Mesothelial cell of epicardium (in vitro differentiated cells): ENCODE results near the gene PRPSAP1. TPM values are rescaled to one million over a fixed set of nuclear protein-coding genes. Genes with fewer than 3 reads are reported as not detected.

Experiments
- DNase-seq, 2 experiments: peaks; one replicate each; pipeline ENCODE4 v3.0.0; 2021; ENCODE audit warnings: low spot score in 2 of 2; ENCODE audit not compliant: unreplicated experiment in 2 of 2
- H3K27ac Mint-ChIP-seq: 2 replicates; pipeline ENCODE4 v1.8.0; 2021; ENCODE audit warnings: mixed read lengths
- H3K27me3 Mint-ChIP-seq: 2 replicates; pipeline ENCODE4 v1.8.0; 2021; ENCODE audit warnings: low read depth, mixed read lengths
- H3K36me3 Mint-ChIP-seq: 2 replicates; pipeline ENCODE4 v1.8.0; 2021; ENCODE audit warnings: mixed read lengths
- H3K4me1 Mint-ChIP-seq: 2 replicates; pipeline ENCODE4 v1.8.0; 2021; ENCODE audit warnings: mixed read lengths
- H3K4me3 Mint-ChIP-seq: 2 replicates; pipeline ENCODE4 v1.8.0; 2021; ENCODE audit warnings: mild to moderate bottlenecking, moderate library complexity, mixed read lengths
- H3K9me3 Mint-ChIP-seq: 2 replicates; pipeline ENCODE4 v1.8.0; 2021; ENCODE audit warnings: mixed read lengths
- total RNA-seq: library from RNA; stranded (reverse); gene quantifications from 3 replicates; pipeline ENCODE4 v1.2.1, GENCODE V29; 2021
- TF ChIP-seq, protein P1 (sequence below): fragments of 200-600 bp; sonication (generic); IDR thresholded peaks from one replicate; pipeline ENCODE4 v1.5.0; 2021; ENCODE audit warnings: antibody characterized with exemption; ENCODE audit not compliant: unreplicated experiment

The PRPSAP1 gene
- total RNA-seq, 1 donor from 2014 or later: 51.3 TPM

DNA sequence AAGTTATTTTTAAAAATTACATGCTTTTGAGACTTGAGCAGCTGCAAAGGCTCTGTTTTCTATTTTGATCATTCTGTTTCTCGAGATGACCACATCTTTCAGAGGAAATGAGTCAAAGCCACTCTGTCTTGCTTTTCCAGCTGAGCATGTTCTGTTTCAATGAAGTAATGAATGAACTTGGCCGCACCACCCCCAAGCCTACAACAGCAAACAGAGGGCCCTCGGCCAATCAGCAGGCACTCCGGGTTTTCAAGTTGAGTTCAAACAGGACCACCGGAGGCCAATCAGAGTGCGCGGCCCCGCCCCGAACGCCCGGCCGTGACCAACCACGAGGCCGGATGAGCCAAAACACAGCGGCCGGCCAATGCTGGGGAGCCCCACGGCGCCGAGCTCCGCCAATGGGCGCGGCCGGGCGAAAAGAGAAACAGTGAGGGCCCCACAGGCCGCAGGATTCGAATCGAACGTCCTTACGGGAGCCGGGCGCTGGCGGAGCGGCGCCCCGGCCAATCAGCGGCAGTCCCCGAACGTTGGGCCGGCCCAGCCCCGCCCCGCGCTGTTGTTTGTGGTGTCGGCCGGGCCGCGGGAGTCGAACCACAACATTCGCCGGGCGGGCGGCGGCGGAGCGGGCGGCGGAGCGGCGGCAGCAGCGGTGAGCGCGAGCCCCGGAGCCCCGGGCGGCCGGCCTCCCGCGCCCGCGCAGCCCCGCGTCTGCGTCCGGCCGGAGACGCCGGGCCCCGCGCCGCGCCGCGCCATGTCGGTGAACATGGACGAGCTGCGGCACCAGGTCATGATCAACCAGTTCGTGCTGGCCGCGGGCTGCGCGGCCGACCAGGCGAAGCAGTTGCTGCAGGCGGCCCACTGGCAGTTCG, 88.7 kb downstream of the PRPSAP1 start, which contains the start of gene UBALD2:
Gene UBALD2 (plus strand): TSS at position 594 of the 869 bp plus-strand sequence. CDS start 158 bp downstream, at position 752.
- H3K4me1 Mint-ChIP-seq: peaks cover 33% of the 10 kb centered on the region
- H3K27me3 Mint-ChIP-seq: no peaks in the 10 kb centered on the region
- peak within 1 kb of the TSS; percentile 79 for H3K4me3 Mint-ChIP-seq
- H3K27ac Mint-ChIP-seq: peak within 1 kb of the TSS; percentile 92
- DNase-seq: peak; percentile 93 to 99
- TF ChIP-seq, protein P1, sequence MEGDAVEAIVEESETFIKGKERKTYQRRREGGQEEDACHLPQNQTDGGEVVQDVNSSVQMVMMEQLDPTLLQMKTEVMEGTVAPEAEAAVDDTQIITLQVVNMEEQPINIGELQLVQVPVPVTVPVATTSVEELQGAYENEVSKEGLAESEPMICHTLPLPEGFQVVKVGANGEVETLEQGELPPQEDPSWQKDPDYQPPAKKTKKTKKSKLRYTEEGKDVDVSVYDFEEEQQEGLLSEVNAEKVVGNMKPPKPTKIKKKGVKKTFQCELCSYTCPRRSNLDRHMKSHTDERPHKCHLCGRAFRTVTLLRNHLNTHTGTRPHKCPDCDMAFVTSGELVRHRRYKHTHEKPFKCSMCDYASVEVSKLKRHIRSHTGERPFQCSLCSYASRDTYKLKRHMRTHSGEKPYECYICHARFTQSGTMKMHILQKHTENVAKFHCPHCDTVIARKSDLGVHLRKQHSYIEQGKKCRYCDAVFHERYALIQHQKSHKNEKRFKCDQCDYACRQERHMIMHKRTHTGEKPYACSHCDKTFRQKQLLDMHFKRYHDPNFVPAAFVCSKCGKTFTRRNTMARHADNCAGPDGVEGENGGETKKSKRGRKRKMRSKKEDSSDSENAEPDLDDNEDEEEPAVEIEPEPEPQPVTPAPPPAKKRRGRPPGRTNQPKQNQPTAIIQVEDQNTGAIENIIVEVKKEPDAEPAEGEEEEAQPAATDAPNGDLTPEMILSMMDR: no peak
- H3K9me3 Mint-ChIP-seq: no peaks in the 10 kb centered on the region
- H3K36me3 Mint-ChIP-seq: no peaks in the 10 kb centered on the region

DNA sequence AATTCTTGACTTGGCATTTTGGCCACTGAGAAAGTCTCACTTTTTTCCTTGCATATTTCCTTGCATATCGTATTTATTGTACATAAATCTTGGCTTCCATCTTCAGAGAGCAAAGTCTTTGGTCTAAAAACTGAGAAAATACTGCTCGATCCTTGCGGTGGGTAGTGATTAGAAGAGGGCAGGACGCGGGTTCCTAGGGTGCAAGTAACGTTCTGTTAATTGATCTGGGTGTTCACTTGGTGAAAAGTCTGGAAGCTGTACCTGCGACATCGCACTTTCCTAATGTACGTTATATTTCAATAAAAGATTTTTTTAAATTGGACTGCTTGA, 89.3 kb downstream of the PRPSAP1 start:
- TF ChIP-seq, protein P1: no peak
- DNase-seq: no peak
- Mint-ChIP-seq H3K4me1 (peaks cover 36% of the 10 kb centered on the region), H3K36me3 (no peaks in the 10 kb centered on the region), H3K4me3 (peak overlapping the region; percentile 65), H3K27me3 (no peaks in the 10 kb centered on the region), H3K27ac (peak overlapping the region; percentile 91), H3K9me3 (no peaks in the 10 kb centered on the region)

DNA sequence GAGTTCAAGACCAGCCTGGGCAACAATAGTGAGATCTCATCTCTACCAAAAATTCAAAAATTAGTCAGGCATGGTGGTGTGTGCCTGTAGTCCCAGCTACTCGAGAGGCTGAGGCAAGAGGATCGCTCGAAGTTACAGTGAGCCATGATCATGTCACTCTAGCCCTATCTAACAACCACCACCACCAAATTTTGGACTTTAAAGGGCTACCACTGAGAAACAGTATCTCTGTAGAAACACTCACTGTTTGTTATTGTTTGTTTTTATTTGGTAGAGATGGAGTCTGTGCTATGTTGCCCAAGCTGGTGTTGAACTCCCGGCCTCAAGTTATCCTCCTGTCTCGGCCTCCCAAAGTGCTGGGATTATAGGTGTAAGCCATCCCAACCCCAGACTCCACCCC, 89.8 kb downstream of the PRPSAP1 start:
- Mint-ChIP-seq H3K36me3 (no peaks in the 10 kb centered on the region), H3K4me3 (no peak overlapping the region), H3K9me3 (no peaks in the 10 kb centered on the region), H3K27ac (peak overlapping the region; percentile 91), H3K27me3 (no peaks in the 10 kb centered on the region), H3K4me1 (peaks cover 39% of the 10 kb centered on the region)
- TF ChIP-seq, protein P1: no peak
- DNase-seq: no peak

DNA sequence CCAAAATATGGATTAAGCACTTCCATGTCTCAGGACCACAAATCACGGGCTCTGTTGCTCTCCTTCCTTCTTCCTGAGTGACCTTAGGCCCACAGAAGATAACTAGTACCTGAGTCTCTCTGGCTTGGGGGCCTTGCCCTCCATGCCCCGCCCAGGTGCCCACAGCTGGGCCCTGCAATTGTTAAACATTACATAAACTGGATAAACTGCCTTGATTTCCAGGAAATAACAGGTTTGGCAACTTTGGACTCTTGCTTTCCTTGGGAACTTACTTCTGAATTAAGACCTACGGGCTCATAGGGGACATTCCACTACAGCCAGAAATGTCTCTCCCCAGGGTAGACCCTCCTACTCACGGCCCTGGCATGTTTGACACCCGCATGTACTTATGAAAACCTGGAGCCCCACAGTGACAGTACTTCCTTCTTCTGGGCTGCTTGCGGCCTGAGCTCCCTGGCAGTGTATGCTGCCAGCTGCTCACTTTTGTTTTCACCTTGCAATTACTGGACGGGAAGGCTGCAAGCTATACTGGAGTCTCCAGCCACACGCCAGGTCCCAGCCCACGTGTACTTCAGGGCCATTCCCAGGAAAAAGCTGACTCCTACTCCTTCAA, 90.9 kb downstream of the PRPSAP1 start:
- Mint-ChIP-seq H3K36me3 (no peaks in the 10 kb centered on the region), H3K27ac (peak overlapping the region; percentile 91), H3K4me1 (peaks cover 35% of the 10 kb centered on the region), H3K9me3 (no peaks in the 10 kb centered on the region), H3K4me3 (no peak overlapping the region), H3K27me3 (no peaks in the 10 kb centered on the region)
- DNase-seq: no peak
- TF ChIP-seq, protein P1: no peak

DNA sequence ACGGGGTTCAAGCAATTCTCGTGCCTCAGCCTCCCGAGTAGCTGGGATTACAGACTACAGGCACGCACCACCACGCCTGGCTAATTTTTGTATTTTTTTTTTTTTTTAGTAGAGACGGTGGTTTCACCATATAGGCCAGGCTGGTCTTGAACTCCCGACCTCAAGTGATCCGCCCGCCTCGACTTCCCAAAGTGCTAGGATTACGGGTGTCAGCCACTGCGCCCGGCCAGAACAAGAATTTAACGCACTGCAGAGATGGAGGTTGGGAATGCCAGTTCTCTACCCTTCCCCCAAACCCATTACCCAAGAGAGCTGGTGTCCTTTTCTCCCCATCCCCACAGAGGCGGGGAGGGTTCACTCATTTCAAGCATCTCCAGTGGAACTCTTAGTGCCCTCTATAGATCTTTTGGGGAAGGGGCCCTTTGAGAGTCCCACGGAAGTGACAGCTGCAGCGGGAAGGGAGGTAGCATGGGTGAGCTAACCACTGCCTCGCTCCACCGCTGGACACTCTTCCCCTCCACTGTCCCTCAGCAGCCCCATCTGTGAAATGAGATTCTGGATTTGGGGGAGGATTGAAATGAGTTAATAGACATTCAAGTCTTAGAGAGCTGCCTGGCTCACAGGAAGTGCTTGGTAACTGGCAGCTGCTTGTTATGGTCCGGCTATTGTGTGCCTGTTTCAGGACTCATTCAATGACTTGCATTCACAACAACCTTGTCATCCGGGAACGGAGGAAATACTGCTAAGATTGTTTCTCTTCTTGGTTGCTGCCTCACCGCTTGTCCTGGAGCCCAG, 92.1 kb downstream of the PRPSAP1 start:
- Mint-ChIP-seq H3K9me3 (peaks cover 3% of the 10 kb centered on the region), H3K27ac (no peak overlapping the region), H3K27me3 (no peaks in the 10 kb centered on the region), H3K4me1 (peaks cover 27% of the 10 kb centered on the region), H3K36me3 (no peaks in the 10 kb centered on the region), H3K4me3 (no peak overlapping the region)
- DNase-seq: no peak
- TF ChIP-seq, protein P1: no peak
